K562 (cell line): ENCODE measurements around the gene HSPA4L.

Source experiments
- POLR2A ChIP-seq: fragments of 450-650 bp; conservative IDR thresholded peaks from 2 replicates; pipeline ENCODE4 v1.6.1; 2016
- SIN3A ChIP-seq, 2 experiments: fragments of 150-350 bp in 1 of 2; IDR thresholded peaks; 2 replicates each; pipeline ENCODE4 v1.6.1; 2011 to 2016; ENCODE audit warnings: borderline replicate concordance in 2 of 2, low read depth in 2 of 2, low read length in 2 of 2, mild to moderate bottlenecking in 2 of 2, moderate library complexity in 2 of 2; ENCODE audit not compliant: control insufficient read depth in 1 of 2
- ZNF133 ChIP-seq: fragments of 250-450 bp; sonication (Bioruptor Pico); IDR thresholded peaks from 2 replicates; pipeline ENCODE4 v1.4.0; 2020; ENCODE audit warnings: mild to moderate bottlenecking

GRCh38 chr4:127881563-127881864 lies 99.4 kb downstream of the HSPA4L start:
- TF ChIP-seq POLR2A = no peak
- no peak for TF ChIP-seq ZNF133 (CRISPR knock-in tag)
- TF ChIP-seq SIN3A (IDR thresholded peaks at IDR 0.05; ENCODE audit: borderline replicate concordance in 2 of 2, control insufficient read depth in 1 of 2, low read depth in 2 of 2, low read length in 2 of 2) = no peak
